Fibroblast of villous mesenchyme (primary cell): ENCODE measurements around the gene PPP4C. TPM values are rescaled to one million over a fixed set of nuclear protein-coding genes. Genes with fewer than 3 reads are reported as not detected.
A peak's percentile ranks its signal among the peaks of the same experiment; 100 is the strongest.

Experiments
- DNase-seq: peaks from one replicate; pipeline ENCODE4 v3.0.0-alpha.2; 2010; ENCODE audit warnings: low read depth
- H3K4me3 ChIP-seq: 2 replicates; pipeline ENCODE4 v1.5.1; 2011; ENCODE audit warnings: low read depth, mild to moderate bottlenecking, low read length
- total RNA-seq: library from RNA; depleted of rRNA; stranded (reverse); fragments of >200 nt; gene quantifications from 2 replicates; pipeline ENCODE4 v1.2.3, GENCODE V29; 2012
- TF ChIP-seq, protein P1 (sequence below): IDR thresholded peaks from 2 replicates; pipeline ENCODE4 v1.5.1; 2012; ENCODE audit warnings: low read depth, mild to moderate bottlenecking, low read length; ENCODE audit not compliant: insufficient read depth

PPP4C gene
- total RNA-seq, 1 donor, result 209 TPM

DNA sequence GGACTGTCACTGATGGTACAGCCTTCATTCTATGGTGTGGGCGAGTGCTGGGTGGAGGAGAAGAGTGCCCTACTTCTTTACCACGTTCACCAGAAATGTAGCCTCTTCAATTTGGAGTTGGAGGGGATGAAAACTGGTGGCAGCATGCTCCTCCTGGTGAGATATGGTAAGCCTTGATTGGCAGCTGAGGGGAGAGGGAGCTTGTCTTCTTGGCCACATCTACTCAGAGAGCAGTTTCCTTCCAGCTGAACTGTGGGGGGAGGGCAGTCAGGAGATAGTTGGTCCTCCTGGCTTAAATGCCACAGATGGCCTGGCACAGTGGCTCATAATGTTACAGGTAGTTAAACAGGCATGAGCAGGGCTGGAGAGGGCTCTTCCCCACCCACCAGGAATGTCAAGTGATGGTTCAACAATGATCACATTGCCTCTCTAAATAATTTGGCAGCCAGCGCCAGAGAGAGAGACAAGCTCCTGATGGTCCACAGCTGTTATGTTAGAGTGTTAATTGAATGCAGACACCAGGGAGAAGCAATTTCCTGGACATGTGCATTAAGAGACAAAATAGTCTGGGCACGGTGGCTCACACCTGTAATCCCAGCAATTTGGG lies 56.2 kb downstream of the PPP4C start:
- peak; percentile 17 for DNase-seq
- TF ChIP-seq, protein P1, sequence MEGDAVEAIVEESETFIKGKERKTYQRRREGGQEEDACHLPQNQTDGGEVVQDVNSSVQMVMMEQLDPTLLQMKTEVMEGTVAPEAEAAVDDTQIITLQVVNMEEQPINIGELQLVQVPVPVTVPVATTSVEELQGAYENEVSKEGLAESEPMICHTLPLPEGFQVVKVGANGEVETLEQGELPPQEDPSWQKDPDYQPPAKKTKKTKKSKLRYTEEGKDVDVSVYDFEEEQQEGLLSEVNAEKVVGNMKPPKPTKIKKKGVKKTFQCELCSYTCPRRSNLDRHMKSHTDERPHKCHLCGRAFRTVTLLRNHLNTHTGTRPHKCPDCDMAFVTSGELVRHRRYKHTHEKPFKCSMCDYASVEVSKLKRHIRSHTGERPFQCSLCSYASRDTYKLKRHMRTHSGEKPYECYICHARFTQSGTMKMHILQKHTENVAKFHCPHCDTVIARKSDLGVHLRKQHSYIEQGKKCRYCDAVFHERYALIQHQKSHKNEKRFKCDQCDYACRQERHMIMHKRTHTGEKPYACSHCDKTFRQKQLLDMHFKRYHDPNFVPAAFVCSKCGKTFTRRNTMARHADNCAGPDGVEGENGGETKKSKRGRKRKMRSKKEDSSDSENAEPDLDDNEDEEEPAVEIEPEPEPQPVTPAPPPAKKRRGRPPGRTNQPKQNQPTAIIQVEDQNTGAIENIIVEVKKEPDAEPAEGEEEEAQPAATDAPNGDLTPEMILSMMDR, result no peak

DNA sequence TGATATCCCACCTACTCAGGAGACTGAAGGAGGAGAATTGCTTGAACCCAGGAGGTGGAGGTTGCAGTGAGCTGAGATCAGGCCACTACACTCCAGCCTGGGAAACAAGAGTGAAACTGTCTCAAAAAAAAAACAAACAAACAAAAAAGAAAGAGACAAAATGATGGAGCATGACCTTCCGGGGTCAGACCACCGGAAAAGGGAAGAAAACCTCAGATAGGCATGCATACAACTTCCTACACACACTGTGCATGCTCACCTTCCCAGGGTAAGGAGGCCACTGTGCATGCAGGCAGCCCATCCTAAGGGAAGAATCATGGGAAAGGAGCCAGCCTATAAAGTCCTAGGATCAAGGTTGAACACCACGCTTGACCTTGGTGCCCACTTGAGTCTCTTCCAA lies 56.8 kb downstream of the PPP4C start:
- no peak overlapping the region for H3K4me3 ChIP-seq
- DNase-seq, result no peak
- TF ChIP-seq, protein P1, result no peak

More for the DNA sequence above, 56.2 kb downstream of the PPP4C start:
- no peak overlapping the region for H3K4me3 ChIP-seq

Other genes with a start within 250 kb of the PPP4C start
- gene CDIPT, start 212.8 kb upstream of the PPP4C start, total RNA-seq, result 60.9 and 84.6 TPM in 2 replicates
- gene SEZ6L2, start 176.4 kb upstream of the PPP4C start, total RNA-seq, result 2.6 and 4.7 TPM in 2 replicates
- gene ASPHD1, start 175.5 kb upstream of the PPP4C start, total RNA-seq, result 5.2 and 7.8 TPM in 2 replicates
- 8.2 and 10.0 TPM in 2 replicates for gene KCTD13, start 149.8 kb upstream of the PPP4C start, total RNA-seq
- gene TMEM219, start 113.9 kb upstream of the PPP4C start, total RNA-seq, result 72.8 and 75.1 TPM in 2 replicates
- gene TAOK2, start 102.1 kb upstream of the PPP4C start, total RNA-seq, result 48.0 and 63.9 TPM in 2 replicates
- 4.7 and 6.8 TPM in 2 replicates for gene HIRIP3, start 80.4 kb upstream of the PPP4C start, total RNA-seq
- 25.9 and 31.2 TPM in 2 replicates for gene INO80E, start 79.8 kb upstream of the PPP4C start, total RNA-seq
- gene DOC2A, start 65.0 kb upstream of the PPP4C start, total RNA-seq, result under 0.01 and 0.32 TPM in 2 replicates
- gene C16orf92, start 52.8 kb upstream of the PPP4C start, total RNA-seq, result not detected in 2 replicates
- gene TLCD3B, start 44.7 kb upstream of the PPP4C start, total RNA-seq, result 0.32 TPM in 1 of 2 replicates, not detected in the other
- 545 and 622 TPM in 2 replicates for gene ALDOA, start 10.2 kb upstream of the PPP4C start, total RNA-seq
- 0.32 and 0.43 TPM in 2 replicates for gene TBX6, start 15.9 kb downstream of the PPP4C start, total RNA-seq
- 8.6 and 14.5 TPM in 2 replicates for gene YPEL3, start 20.2 kb downstream of the PPP4C start, total RNA-seq
- gene GDPD3, start 37.5 kb downstream of the PPP4C start, total RNA-seq, result 0.32 and 0.43 TPM in 2 replicates
- gene MAPK3, start 47.2 kb downstream of the PPP4C start, total RNA-seq, result 27.7 and 36.3 TPM in 2 replicates
- 1.6 and 3.5 TPM in 2 replicates for gene CORO1A, start 107.6 kb downstream of the PPP4C start, total RNA-seq
- 46.6 and 140 TPM in 2 replicates for gene BOLA2B, start 117.7 kb downstream of the PPP4C start, total RNA-seq
- 16.8 and 49.3 TPM in 2 replicates for gene SLX1A, start 117.9 kb downstream of the PPP4C start, total RNA-seq
- gene SULT1A3, start 123.3 kb downstream of the PPP4C start, total RNA-seq, result 3.5 and 3.9 TPM in 2 replicates
- gene NPIPB13, start 172.5 kb downstream of the PPP4C start, total RNA-seq, result 0.97 TPM in 1 of 2 replicates, not detected in the other